ENCODE data around the gene MB. TPM values are rescaled to one million over a fixed set of nuclear protein-coding genes. Genes with fewer than 3 reads are reported as not detected.

Gene MB
- total RNA-seq, 1 experiment from 2014 or later: 1.5 TPM

GRCh38 chr22:35634015-35634414, 16.9 kb upstream of the MB start:
- TF ChIP-seq JUND (IDR thresholded peaks at IDR 0.05) (no peak), CEBPB (IDR thresholded peaks at IDR 0.05; ENCODE audit: low read depth) (no peak), ZNF274 (IDR thresholded peaks at IDR 0.05; ENCODE audit: low read depth, low read length) (no peak), TCF7L2 (IDR thresholded peaks at IDR 0.05; ENCODE audit: borderline replicate concordance, extremely low read depth, insufficient read depth, insufficient read length) (no peak), ELF1 (IDR thresholded peaks at IDR 0.05; ENCODE audit: borderline replicate concordance, low read depth) (no peak), EZH2 (IDR thresholded peaks at IDR 0.05) (no peak), POLR2AphosphoS5 (IDR thresholded peaks at IDR 0.05; ENCODE audit: low read depth, low read length) (no peak), SP1 (IDR thresholded peaks at IDR 0.05; ENCODE audit: low read depth) (no peak)
- TF ChIP-seq, protein P1, sequence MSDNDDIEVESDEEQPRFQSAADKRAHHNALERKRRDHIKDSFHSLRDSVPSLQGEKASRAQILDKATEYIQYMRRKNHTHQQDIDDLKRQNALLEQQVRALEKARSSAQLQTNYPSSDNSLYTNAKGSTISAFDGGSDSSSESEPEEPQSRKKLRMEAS (IDR thresholded peaks at IDR 0.05): no peak
- TF ChIP-seq, protein P2, sequence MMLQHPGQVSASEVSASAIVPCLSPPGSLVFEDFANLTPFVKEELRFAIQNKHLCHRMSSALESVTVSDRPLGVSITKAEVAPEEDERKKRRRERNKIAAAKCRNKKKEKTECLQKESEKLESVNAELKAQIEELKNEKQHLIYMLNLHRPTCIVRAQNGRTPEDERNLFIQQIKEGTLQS (IDR thresholded peaks at IDR 0.05): no peak
- Histone ChIP-seq H3K27ac (ENCODE audit: low read depth, low read length) (no peak overlapping the region), H3K9ac (ENCODE audit: low read length) (no peak overlapping the region), H3K4me1 (ENCODE audit: control insufficient read depth in 1 of 2, insufficient read depth in 2 of 2, low read length in 2 of 2) (peaks cover 22 to 37% of the 10 kb centered on the region in 2 experiments), H2AFZ (ENCODE audit: low read depth, low read length, poor library complexity, severe bottlenecking) (no peak overlapping the region), H3K36me3 (ENCODE audit: control insufficient read depth in 1 of 2, insufficient read depth in 2 of 2, low read length in 2 of 2) (no peaks in the 10 kb centered on the region), H3K9me2 (ENCODE audit: insufficient read depth) (no peaks in the 10 kb centered on the region), H3K79me2 (ENCODE audit: insufficient read depth, low read length) (no peaks in the 10 kb centered on the region), H3K27me3 (ENCODE audit: insufficient read depth, low read length) (no peaks in the 10 kb centered on the region), H3K9me3 (ENCODE audit: control insufficient read depth in 1 of 2, insufficient read depth in 1 of 2, low read depth in 1 of 2, low read length in 2 of 2) (no peaks in the 10 kb centered on the region), H4K20me1 (ENCODE audit: insufficient read depth) (no peaks in the 10 kb centered on the region), H3K4me2 (ENCODE audit: low read length) (no peak overlapping the region), H3K4me3 (replicated peaks in 1 of 2; ENCODE audit: low read depth in 1 of 2, low read length in 2 of 2) (no peak overlapping the region)
- no peak for ATAC-seq
- CTCF ChIA-PET: no interaction called here
- RAD21 ChIA-PET (ENCODE audit: low non-redundant PET in 1 of 2, low total read pairs in 2 of 2, uncharacterized antibody in 2 of 2, unreplicated experiment in 2 of 2): no interaction called here
- no TSS peak for BruUV-seq (replicated peaks)
- DNase-seq (ENCODE audit: low read depth, low spot score): no peak
- POLR2A ChIA-PET: no interaction called here
- intact Hi-C loops (cut with micrococcal nuclease): no loop called here

- peaks cover 0 to 2% of the 10 kb centered on the region in 2 experiments; a peak in 1 of 4 replicates for H3K9me3 ChIP-seq (ENCODE audit: control insufficient read depth in 1 of 2, insufficient read depth in 1 of 2, low read depth in 1 of 2, low read length in 2 of 2)
- DNase-seq (ENCODE audit: low read depth, low spot score): no peak
- H3K27me3 ChIP-seq (ENCODE audit: insufficient read depth, low read length): no peaks in the 10 kb centered on the region
- no peaks in the 10 kb centered on the region for H4K20me1 ChIP-seq (ENCODE audit: insufficient read depth)
- peaks cover 27 to 42% of the 10 kb centered on the region in 2 experiments for H3K4me1 ChIP-seq (ENCODE audit: control insufficient read depth in 1 of 2, insufficient read depth in 2 of 2, low read length in 2 of 2)
- CTCF ChIA-PET: no interaction called here
- no peak for ATAC-seq
- POLR2A ChIA-PET: no interaction called here
- no peak overlapping the region for H3K9ac ChIP-seq (ENCODE audit: low read length)
- intact Hi-C loops (cut with micrococcal nuclease): no loop called here
- no peaks in the 10 kb centered on the region for H3K36me3 ChIP-seq (ENCODE audit: control insufficient read depth in 1 of 2, insufficient read depth in 2 of 2, low read length in 2 of 2)
- BruUV-seq (replicated peaks): no TSS peak
- H3K9me2 ChIP-seq (ENCODE audit: insufficient read depth): no peaks in the 10 kb centered on the region
- H3K4me2 ChIP-seq (ENCODE audit: low read length): no peak overlapping the region
- no peak overlapping the region for H3K4me3 ChIP-seq (replicated peaks in 1 of 2; ENCODE audit: low read depth in 1 of 2, low read length in 2 of 2)
- H3K79me2 ChIP-seq (ENCODE audit: insufficient read depth, low read length): no peaks in the 10 kb centered on the region
- no peak overlapping the region for H2AFZ ChIP-seq (ENCODE audit: low read depth, low read length, poor library complexity, severe bottlenecking)
- no peak overlapping the region for H3K27ac ChIP-seq (ENCODE audit: low read depth, low read length)
- RAD21 ChIA-PET (ENCODE audit: low non-redundant PET in 1 of 2, low total read pairs in 2 of 2, uncharacterized antibody in 2 of 2, unreplicated experiment in 2 of 2): no interaction called here
- no peak for TF ChIP-seq POLR2A (IDR thresholded peaks at IDR 0.05; ENCODE audit: borderline replicate concordance, extremely low read depth, insufficient read depth, insufficient read length)
- no peak for TF ChIP-seq SIN3A (IDR thresholded peaks at IDR 0.05; ENCODE audit: low read depth)
- TF ChIP-seq ZNF274 (IDR thresholded peaks at IDR 0.05; ENCODE audit: low read depth, low read length): no peak
- TF ChIP-seq TCF7L2 (IDR thresholded peaks at IDR 0.05; ENCODE audit: borderline replicate concordance, extremely low read depth, insufficient read depth, insufficient read length): no peak
- no peak for TF ChIP-seq JUND (IDR thresholded peaks at IDR 0.05)
- TF ChIP-seq REST (IDR thresholded peaks at IDR 0.05; ENCODE audit: low read depth): no peak
- TF ChIP-seq ZFX (IDR thresholded peaks at IDR 0.05): no peak
- no peak for TF ChIP-seq SRF (IDR thresholded peaks at IDR 0.05; ENCODE audit: low read depth)
- no peak for TF ChIP-seq YY1 (IDR thresholded peaks at IDR 0.05; ENCODE audit: extremely low read depth, insufficient replicate concordance, low read depth, low read length)
- TF ChIP-seq, protein P2 (IDR thresholded peaks at IDR 0.05): no peak
- TF ChIP-seq POLR2AphosphoS5 (IDR thresholded peaks at IDR 0.05; ENCODE audit: low read depth, low read length): no peak
- TF ChIP-seq EZH2 (IDR thresholded peaks at IDR 0.05): no peak
- TF ChIP-seq EZH2phosphoT487 (IDR thresholded peaks at IDR 0.05; ENCODE audit: borderline replicate concordance): no peak
- TF ChIP-seq, protein P1 (IDR thresholded peaks at IDR 0.05): no peak
- TF ChIP-seq EGR1 (IDR thresholded peaks at IDR 0.05; ENCODE audit: low read depth): no peak
These were observed 16.4 kb upstream of the MB start for GRCh38 chr22:35633520-35633919.
